Stimulated activated CD4-positive, alpha-beta T cell treated with anti-CD3 and anti-CD28 coated beads, Interleukin-1b, Interleukin-23, amount 100 ng/mL, for 1 hour (primary cell): ENCODE measurements around the gene ATG2A.

ENCODE experiments used
- DNase-seq, 2 donors: peaks; one replicate each; pipeline ENCODE4 v3.0.0-alpha.2; 2020; ENCODE audit warnings: low read depth in 2 of 2

The ATG2A gene

DNA sequence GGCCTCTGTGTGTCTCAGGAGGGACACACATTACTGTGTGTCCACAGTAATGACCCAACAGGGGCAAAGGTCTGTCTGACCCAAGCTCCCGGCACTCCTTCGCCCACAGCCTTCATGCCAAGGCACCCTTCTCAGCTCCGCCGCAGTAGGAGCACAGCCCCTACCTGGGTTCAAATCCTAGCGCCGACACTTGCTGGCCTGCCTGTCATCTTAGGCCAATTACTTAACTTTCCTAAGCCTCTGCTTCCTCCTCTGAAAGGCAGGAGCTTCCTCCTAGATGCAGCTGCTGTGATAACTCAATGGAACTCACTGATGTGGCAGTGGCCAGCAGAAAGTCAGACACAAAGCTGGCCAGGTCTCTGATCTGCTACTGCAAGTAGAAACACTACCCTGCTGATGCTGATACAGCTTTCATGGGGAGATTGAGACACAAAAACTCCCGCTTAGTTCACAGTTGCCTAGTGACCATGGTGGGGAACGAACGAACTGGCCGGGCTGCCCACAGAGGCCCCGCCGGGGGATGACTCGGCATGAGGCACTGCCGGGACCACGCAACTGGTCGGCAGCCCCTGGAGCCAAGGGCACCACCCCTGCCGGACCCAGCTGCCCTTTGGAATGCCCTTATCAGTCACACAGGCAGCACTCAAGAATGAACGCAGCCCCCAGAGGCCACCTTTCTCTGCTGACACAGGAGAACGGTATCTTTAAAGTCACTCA, 46.7 kb downstream of the ATG2A start:
- DNase-seq, result no peak

- no peak for DNase-seq
Measured at GRCh38 chr11:64869571-64870175, 47.3 kb downstream of the ATG2A start.

DNA sequence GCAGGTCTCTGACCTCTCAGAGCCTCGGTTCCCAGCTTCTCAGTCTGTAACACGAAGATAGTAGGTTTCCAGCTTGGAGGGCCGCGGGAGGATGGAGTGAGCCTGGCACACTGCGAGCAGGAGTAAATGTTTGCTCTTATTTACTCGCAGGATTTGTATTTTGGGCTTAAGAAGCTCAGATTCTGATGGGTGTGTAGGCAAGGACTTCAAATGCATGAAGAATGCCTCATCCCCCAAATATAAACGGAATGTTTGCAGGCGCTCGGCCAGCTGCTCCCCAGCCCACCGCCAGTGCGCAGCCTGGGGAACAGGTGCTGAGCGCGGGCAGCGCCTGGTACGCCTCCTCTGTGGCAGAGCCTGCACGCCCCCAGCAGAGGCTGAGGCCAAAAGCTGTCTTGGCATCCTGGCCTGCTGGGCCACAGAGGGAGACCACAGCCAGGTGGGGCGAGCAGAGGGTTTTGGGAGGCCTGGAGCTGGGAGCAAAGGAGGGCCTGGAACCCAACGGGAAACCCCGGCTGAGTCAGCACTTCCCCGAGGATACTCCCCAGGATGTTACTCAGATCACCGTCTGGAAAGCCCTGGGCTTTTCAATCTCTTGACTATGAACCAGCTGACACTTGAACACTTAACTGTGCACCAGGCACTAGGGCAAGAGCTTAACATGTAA, 48.0 kb downstream of the ATG2A start:
- DNase-seq, result no peak

DNA sequence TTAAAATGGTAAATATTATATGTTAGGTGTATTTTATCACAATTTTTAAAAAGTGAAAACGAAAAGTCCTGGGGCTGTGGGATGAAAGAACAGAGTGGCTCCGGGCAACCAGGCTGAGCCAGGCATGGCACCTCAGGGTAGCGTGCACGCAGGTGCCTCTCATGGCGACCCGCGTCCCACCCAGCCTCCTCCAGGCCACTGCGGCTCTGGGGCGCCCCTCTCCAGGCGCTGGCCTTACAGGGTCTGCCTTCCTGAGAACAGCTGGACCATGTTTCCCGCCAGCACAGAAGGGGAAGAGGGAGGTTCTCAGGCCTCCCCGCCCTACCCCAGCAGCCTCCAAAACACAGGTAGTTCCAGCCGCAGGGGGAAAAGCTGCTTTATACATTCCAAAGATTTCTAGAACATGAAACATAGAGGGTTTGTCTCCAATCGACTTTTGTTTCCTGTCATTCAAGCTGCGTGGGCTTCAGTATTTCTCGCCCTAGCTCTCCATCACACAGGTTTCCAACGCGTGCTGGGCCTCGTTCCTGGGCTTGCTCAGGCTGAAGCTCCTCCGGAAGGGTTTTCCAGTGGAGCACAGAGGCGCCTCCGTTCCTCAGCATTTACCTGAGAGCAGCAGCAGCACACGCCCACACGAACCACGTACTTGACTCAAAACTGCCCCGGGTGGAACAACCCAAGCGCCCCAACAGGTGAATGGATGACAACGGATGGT, 49.1 kb downstream of the ATG2A start:
- DNase-seq, result no peak

- no peak for DNase-seq
Measured at GRCh38 chr11:64866173-64866491, 50.9 kb downstream of the ATG2A start.

- no peak for DNase-seq
Measured at GRCh38 chr11:64865286-64866172, 51.5 kb downstream of the ATG2A start.

DNA sequence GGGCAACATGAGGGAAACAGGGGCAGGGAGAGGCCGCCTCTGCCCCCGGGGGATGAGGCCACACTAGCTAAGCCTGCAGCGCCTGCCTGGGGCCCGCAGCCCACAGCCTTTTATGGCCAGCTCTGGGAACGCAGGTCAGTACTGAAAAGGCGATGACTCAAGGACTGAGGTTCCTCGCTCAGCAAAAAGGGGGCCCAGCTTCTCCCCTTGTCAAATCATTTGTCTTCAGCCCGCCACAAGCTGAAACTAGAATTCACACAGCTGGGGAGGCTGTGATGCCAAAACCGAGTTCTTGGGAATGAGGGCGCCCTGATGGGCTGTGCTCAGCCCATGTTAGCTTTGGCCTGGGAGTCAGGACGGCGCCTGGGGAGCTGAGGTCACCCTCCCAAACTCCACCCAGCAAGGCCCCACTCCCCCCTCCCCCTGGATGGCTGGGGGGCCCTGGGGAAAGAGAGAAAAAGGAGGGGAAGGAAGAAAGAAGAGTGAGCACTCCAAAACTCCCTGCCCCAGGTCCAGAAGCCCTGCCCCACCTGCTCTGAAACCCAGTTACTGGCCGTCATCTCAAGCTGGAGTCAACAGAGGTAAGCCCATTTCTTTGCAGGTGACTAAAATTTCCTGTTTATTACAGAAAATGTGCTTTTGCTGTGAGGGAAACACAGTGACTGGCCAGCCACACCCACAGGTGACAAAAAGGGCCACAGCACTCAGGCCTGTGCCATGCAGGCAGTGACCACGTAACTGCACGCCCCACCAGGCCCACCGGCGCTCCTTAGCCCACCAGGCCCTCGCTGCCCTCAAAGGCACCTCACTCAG, 52.3 kb downstream of the ATG2A start:
- no peak for DNase-seq

DNA sequence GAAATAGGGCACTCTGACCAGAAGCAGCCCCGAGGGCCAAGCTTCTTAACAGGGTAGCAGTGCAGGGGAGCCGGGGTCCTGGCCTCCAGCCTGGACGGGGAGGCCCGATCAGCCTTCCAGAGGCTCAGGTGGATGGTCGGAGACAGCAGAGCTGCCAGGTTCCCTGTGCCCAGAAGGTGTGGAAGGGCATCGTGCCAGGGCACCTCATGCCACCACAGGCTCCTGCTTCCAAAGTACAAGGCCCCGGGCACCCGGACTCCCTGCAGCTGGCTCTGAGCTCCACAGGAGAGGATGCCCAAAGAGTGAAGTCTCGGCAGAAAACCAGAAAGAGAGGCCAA, 52.9 kb downstream of the ATG2A start:
- DNase-seq, result no peak

- no peak for DNase-seq
Measured at GRCh38 chr11:64863391-64864060, 53.5 kb downstream of the ATG2A start.

GRCh38 chr11:64862987-64863390, 54.0 kb downstream of the ATG2A start:
- DNase-seq, result no peak

GRCh38 chr11:64861227-64861975, 55.6 kb downstream of the ATG2A start:
- DNase-seq, result no peak

DNA sequence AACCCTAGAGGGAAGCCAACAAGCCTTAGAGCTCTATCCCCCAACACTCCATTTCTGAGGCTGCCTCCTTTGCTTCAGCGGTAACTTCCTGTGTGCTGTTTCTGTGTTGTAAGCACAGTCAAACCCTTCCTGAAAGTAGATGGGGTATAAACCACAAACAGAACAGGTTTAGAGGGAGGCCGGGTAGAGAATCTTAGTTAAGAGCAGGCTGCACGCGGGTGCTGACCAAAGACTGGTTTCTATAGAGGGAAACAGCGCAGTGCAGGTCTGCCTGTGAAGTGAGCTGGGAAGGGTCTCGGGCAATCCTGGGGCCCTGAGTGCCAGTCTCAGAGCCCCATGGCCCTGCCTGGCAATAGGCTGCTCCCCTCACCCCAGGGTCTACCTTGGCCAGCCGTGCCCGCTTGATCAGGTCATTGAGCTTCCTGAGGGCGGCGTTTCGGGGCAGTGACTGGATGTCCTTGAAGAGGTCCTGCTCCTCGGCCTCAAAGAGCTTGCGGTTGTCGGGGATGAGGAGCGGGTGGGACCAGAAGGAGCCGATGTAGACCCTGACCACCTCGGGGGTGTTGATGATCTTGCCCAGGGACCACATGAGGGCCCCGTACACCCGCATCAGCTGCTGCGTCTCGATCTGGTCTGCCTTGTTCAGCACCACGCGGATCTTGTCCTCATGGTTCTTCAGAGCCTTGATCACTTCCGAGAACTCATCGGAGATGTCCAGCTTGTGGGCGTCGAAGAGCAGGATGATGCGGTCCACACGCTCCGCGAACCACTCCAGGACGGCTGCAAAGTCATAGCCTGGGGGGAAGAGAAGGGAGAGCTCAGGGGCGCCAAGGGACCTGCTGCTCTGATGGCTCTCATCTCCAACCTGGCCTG, 57.2 kb downstream of the ATG2A start:
- DNase-seq, result no peak

- no peak for DNase-seq
Measured at GRCh38 chr11:64858467-64859263, 58.3 kb downstream of the ATG2A start.

DNA sequence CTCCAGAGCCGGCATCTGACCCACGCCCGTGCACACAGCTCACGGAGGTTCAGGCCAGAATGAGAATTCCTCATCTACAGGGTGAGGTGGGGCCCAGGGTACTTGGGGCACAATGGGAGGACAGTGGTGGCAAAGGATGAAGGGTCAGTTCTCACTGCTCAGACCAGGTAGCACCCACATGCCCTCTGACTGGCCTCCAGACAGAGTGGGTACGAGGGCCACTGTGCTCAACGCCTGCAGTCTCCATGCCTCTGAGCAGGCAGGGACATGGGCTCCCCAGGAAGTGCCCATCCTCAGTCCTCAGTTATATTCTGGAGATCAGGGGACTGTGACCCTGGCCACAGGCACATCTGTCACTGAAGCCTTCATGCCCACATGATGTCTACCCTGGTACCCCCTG, 59.5 kb downstream of the ATG2A start:
- DNase-seq, result no peak

- DNase-seq, result no peak
Measured at GRCh38 chr11:64856382-64857227, 60.4 kb downstream of the ATG2A start.

GRCh38 chr11:64855596-64856304, 61.3 kb downstream of the ATG2A start:
- no peak for DNase-seq
